Measurements from ENCODE around the gene SLC19A1. TPM values are rescaled to one million over a fixed set of nuclear protein-coding genes. Genes with fewer than 3 reads are reported as not detected.

Gene SLC19A1
- total RNA-seq, 2 donors from 2014 or later, result 12.2 to 15.5 TPM

DNA sequence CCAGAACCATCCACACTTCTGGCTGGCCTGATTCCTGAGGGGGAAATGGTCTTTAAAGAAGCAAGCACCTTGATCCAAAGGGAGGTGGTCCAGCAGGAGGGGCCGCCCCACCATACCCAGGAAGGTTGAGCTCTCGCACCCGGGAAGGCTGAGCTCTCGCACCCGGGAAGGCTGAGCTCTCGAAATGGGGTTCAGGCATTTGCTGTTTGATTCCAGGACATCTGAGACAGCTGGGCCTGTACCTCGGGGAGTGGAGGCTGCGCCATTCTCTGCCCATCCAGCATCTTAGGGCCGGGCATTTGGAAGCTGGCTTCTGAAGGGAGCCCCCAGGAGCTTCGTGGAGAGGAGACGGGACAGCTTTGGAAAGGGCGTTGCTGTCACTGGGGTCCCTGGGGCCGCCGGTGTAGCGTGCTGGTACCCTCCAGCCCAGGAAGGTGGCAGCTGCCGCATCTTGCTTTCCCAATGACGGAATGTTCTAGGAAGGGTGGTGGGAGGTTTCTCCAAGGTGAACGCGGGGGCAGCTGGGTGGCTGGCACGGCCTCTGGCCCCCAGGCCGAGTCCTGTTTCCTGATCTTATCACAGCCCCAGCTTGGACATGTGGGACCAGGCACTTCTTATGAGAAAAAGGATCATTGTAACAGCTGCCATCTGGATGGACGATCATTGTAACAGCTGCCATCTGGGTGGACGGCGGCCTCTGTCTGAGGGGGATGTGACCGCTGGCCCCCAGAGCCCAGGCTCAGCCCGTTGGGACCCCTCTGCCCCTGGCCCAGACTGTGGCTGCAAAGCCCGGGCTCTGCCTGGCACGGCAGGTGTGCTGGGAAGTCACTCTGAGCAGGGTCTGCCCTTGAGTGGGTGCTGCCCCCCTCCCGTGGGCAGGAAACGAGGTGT is 75.7 kb downstream of the SLC19A1 start:
- no peak for DNase-seq (ENCODE audit: low spot score)
- Histone ChIP-seq H3K9me3 (no peaks in the 10 kb centered on the region), H3K27me3 (replicated peaks; ENCODE audit: insufficient read depth) (no peaks in the 10 kb centered on the region), H3K4me3 (no peak overlapping the region), H3K36me3 (no peaks in the 10 kb centered on the region), H3K27ac (no peak overlapping the region), H3K4me1 (replicated peaks) (no peaks in the 10 kb centered on the region)
- TF ChIP-seq CTCF (IDR thresholded peaks at IDR 0.05) (no peak), POLR2A (IDR thresholded peaks at IDR 0.05) (no peak), POLR2AphosphoS5 (IDR thresholded peaks at IDR 0.05) (no peak)
- 83% methylated on average over 29 of the region's 30 CpGs for WGBS
- intact Hi-C loops (cut with DNase I), result no loop called here

DNA sequence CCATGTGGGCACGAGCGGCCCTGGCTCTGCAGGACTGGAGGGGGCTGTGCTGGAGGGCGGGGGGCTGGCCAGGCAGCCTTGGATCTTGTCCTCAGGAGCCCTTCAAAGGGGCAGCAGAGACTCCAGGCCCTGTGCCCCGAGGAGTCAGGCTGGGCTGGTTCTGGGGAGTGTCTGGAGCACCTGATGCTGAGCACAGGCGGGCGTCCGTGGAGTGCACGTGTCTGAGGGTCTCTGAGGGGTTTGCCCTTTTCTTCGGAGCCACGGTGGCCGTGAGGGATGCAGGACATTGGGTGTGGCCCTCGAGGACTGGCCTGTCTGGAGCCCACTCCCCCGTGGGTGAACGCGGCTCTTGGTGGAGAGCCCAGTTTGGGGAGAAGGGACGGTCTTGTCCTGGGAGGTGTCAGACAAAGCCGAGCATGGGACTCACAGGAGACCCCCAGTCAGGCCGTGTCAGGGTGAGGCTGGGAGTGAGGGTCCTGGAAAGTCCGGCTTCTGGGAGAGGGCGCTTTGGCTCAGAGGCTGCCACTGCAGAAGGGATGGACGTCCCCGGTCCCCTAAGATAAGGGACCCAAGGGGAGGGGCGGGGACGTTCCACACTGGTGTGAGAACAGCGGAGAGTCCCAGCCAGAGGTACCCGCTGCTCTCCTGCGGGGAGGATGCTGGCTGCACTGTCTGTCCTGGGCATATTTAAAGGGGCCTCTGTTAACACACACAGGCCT is 76.5 kb downstream of the SLC19A1 start:
- Histone ChIP-seq H3K27ac (no peak overlapping the region), H3K9me3 (no peaks in the 10 kb centered on the region), H3K4me3 (no peak overlapping the region), H3K27me3 (replicated peaks; ENCODE audit: insufficient read depth) (no peaks in the 10 kb centered on the region), H3K36me3 (no peaks in the 10 kb centered on the region), H3K4me1 (replicated peaks) (no peaks in the 10 kb centered on the region)
- no peak for DNase-seq (ENCODE audit: low spot score)
- 85% methylated on average over 27 of the region's 27 CpGs for WGBS
- TF ChIP-seq CTCF (IDR thresholded peaks at IDR 0.05) (no peak), POLR2AphosphoS5 (IDR thresholded peaks at IDR 0.05) (no peak), POLR2A (IDR thresholded peaks at IDR 0.05) (no peak)
- intact Hi-C loops (cut with DNase I), result no loop called here

- Histone ChIP-seq H3K4me3 (no peak overlapping the region), H3K27me3 (replicated peaks; ENCODE audit: insufficient read depth) (no peaks in the 10 kb centered on the region), H3K4me1 (replicated peaks) (no peaks in the 10 kb centered on the region), H3K27ac (no peak overlapping the region), H3K36me3 (no peaks in the 10 kb centered on the region), H3K9me3 (no peaks in the 10 kb centered on the region)
- no peak for TF ChIP-seq POLR2A (IDR thresholded peaks at IDR 0.05)
- TF ChIP-seq POLR2AphosphoS5 (IDR thresholded peaks at IDR 0.05), result no peak
- 60% methylated on average over 16 of the region's 16 CpGs for WGBS
- intact Hi-C loops (cut with DNase I), result no loop called here
- DNase-seq (ENCODE audit: low spot score), result no peak
Observed at GRCh38 chr21:45465105-45465504, 77.1 kb downstream of the SLC19A1 start.

GRCh38 chr21:45464309-45464708 is 77.9 kb downstream of the SLC19A1 start:
- Histone ChIP-seq H3K27me3 (replicated peaks; ENCODE audit: insufficient read depth) (no peaks in the 10 kb centered on the region), H3K9me3 (no peaks in the 10 kb centered on the region), H3K4me1 (replicated peaks) (no peaks in the 10 kb centered on the region), H3K4me3 (no peak overlapping the region), H3K27ac (no peak overlapping the region), H3K36me3 (no peaks in the 10 kb centered on the region)
- no peak for TF ChIP-seq POLR2A (IDR thresholded peaks at IDR 0.05)
- no peak for TF ChIP-seq POLR2AphosphoS5 (IDR thresholded peaks at IDR 0.05)
- no peak for TF ChIP-seq CTCF (IDR thresholded peaks at IDR 0.05)
- DNase-seq (ENCODE audit: low spot score), result no peak
- intact Hi-C loops (cut with DNase I), result no loop called here
- WGBS, result 90% methylated on average over 5 of the region's 5 CpGs

DNA sequence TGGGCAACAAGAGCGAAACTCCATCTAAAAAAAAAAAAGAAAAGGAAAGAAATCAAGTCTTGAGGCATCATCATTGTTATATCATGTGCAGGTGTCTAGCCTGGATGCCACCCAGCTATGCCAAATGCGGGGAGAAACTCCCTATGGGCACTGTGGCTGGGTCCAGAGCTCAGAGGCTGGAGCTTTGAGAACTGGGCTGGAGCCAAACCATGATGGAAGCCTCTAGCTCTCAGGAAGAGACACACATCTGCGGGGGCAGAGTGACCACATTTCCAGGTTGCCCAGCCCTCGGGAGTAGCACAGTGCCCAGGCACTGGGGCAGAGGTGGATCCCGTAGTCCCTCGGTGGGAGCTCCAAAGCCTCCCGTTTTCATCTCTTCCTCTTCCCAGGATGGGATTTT is 78.4 kb downstream of the SLC19A1 start:
- H3K4me3 ChIP-seq, result no peak overlapping the region
- H3K9me3 ChIP-seq, result no peaks in the 10 kb centered on the region
- no peaks in the 10 kb centered on the region for H3K4me1 ChIP-seq (replicated peaks)
- no peak overlapping the region for H3K27ac ChIP-seq
- DNase-seq (ENCODE audit: low spot score), result no peak
- 97% methylated on average over 7 of the region's 7 CpGs for WGBS
- TF ChIP-seq CTCF (IDR thresholded peaks at IDR 0.05) (no peak), POLR2A (IDR thresholded peaks at IDR 0.05) (no peak)
- H3K27me3 ChIP-seq (replicated peaks; ENCODE audit: insufficient read depth), result no peaks in the 10 kb centered on the region
- intact Hi-C loops (cut with DNase I), result no loop called here
- H3K36me3 ChIP-seq, result no peaks in the 10 kb centered on the region

Measured in prostate gland (tissue), 2 donors.